ENCODE results near the gene ABCC1.
"Not testable (repeated sequence)": the region's sequence is repeated elsewhere in the genome, so short reads cannot be mapped to it uniquely, and the experiment has no call there.

Gene ABCC1

DNA sequence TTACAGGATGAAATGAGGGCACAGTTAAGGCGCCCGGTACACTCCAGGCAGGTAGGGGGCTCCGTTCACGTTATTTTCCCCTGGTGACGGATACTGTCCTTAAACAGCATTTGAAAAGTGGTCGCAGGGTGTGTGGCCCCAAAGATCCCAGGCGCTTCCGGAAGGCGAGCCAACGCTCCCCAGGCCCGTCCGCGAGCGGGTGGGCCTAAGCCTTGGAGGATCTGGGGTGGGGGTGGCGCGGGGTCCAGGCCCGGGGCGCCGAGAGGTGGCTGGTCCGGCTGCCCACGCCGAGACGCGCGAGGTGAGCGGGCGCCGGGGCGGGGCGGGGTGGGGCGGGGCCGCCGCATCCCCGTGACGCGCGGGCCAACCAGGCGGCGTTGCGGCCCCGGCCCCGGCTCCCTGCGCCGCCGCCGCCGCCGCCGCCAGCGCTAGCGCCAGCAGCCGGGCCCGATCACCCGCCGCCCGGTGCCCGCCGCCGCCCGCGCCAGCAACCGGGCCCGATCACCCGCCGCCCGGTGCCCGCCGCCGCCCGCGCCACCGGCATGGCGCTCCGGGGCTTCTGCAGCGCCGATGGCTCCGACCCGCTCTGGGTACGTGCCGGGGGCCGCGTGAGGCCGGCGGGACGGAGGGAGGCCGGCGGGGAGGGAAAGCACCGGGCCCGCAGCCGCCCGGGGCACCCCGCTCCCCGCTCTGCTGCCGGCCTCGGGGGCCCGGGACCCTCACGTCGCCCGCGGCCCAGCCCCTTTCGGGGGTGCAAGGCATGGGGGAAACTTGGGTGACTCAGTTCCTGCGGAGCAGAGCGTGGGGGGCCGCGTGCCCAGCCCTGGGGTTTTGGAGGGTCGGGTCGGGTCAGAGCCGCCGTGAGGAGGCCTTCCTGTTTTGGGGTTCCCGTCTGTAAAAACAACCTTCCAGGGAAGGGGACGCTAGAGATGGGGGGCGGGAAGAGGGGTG is at the start of gene ABCC1:
TSS of gene ABCC1 (plus strand) at position 407 of the 951 bp plus-strand sequence. CDS start at position 543, 136 bp downstream.
- DNase-seq (ENCODE audit: low read depth in 2 of 2): no peak

DNA sequence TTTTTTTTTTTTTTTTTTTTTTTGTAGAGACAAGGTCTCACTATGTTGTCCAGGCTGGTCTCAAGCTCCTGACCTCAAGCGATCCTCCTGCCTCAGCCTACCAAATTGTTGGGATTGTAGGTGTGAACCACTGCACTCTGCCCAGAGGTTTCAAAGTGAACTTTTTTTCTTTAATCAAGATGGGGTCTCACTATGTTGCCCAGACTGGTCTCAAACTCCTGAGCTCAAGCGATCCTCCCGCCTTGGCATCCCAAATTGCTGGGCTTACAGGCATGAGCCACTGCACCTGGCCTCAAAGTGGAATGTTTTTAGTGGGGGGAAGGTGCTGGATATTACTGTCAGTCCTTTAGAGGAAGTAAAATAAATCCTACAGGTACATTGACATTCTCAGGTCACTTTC is 49.1 kb upstream of the ABCC1 start:
- no peak for DNase-seq (ENCODE audit: low read depth in 2 of 2)

- no peak for DNase-seq (ENCODE audit: low read depth in 2 of 2)
These were observed 48.4 kb upstream of the ABCC1 start for GRCh38 chr16:15900901-15901500.

DNA sequence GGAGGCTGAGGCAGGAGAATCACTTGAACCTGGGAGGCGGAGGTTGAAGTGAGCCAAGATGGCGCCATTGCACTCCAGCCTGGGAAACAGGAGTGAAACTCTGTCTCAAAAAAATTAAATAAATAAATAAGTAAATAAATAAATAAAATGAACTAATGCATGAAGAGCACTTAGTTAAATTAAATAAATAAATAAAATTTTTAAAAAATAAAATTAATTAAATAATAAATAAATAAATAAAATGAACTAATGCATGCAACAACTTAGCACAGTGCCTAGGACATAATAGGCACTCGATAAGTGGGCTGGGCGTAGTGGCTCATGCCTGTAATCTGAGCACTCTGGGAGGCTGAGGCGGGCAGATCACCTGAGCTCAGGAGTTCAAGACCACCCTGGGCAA is 45.5 kb upstream of the ABCC1 start:
- DNase-seq (ENCODE audit: low read depth in 2 of 2): no peak

GRCh38 chr16:15906439-15906838 is 43.0 kb upstream of the ABCC1 start:
- DNase-seq (ENCODE audit: low read depth in 2 of 2): no peak

- no peak for DNase-seq (ENCODE audit: low read depth in 2 of 2)
These were observed 41.4 kb upstream of the ABCC1 start for GRCh38 chr16:15907863-15908478.

DNA sequence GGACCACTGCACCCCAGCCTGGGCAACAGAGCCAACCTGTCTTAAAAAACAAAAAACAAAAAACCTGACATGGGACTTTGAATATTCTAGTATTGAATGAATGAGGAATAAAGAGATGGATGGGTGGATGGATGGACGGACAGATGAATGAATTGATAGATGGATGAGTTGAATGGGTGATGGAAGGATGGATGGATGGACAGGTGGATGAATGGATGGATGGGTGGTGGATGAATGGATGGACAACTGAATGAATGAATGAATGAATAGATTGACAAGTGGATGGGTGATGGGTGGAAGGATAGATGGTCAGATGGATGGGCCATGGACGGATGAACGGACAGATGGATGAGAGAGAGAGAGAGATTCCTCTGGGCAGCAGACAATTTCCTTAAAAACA is 38.2 kb upstream of the ABCC1 start:
- DNase-seq (ENCODE audit: low read depth in 2 of 2): no peak

DNA sequence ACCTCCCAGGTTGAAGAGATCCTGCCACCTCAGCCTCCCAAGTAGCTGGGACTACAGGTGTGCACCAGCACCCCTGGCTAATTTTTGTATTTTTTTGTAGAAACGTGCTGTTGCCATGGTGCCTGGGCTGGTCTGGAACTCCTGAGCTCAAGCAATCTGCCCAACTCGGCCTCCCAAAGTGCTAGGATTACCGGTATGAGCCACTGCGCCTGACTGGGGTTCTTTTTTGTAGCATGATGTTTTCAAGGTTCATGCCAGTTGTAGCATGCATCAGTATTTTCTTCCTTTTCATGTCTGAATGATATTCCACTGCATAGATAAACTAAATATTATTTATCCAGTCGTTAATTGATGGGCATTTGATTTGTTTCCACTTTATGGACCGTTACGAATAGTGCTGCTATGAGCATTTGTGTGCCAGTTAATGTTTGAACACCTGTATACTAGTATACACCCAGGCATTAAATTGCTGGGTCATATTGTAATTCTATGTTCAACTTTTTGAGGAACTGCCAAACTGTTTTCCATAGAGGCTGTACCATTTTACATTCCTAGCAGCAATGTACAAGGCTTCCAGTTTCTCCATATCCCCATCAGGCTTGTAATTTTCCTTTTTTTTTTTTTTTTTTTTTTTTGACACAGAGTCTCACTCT is 36.2 kb upstream of the ABCC1 start:
- DNase-seq (ENCODE audit: low read depth in 2 of 2): no peak

DNA sequence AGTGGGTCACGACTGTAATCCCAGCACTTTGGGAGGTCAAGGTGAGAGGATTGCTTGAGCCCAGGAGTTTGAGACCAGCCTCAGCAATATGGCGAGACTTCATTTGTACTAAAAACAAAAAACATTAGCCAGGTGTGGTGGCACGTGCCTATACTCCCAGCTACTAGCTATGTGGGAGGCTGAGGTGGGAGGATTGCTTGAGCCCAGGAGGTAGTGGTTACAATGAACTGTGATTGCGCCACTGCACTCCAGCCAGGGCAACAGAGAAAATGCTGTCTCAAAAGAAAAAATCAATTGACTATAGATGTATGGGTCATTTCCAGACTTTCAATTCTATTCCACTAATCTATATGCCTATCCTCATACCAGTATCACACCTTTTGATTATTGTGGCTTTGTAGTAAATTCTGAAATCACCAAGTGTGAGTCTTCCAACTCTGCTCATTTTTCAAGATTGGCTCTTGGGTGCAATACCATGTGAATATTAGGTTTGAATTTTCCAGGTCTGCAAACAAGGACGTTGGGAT is 33.8 kb upstream of the ABCC1 start:
- DNase-seq (ENCODE audit: low read depth in 2 of 2): no peak

GRCh38 chr16:15916323-15916722 is 33.1 kb upstream of the ABCC1 start:
- no peak for DNase-seq (ENCODE audit: low read depth in 2 of 2)

DNA sequence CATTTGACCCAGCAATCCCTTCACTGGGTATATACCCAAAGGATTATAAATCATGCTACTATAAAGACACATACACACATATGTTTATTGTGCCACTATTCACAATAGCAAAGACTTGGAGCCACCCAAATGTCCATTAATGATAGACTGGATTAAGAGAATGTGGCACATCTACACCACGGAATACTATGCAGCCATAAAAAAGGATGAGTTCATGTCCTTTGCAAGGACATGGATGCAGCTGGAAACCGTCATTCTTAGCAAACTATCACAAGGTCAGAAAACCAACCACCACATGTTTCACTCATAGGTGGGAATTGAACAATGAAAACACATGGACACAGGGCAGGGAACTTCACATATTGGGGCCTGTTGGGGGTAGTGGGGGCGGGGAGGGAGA is 31.1 kb upstream of the ABCC1 start:
- DNase-seq (ENCODE audit: low read depth in 2 of 2): not testable (repeated sequence)

GRCh38 chr16:15919331-15919730 is 30.1 kb upstream of the ABCC1 start:
- no peak for DNase-seq (ENCODE audit: low read depth in 2 of 2)

- DNase-seq (ENCODE audit: low read depth in 2 of 2): no peak
These were observed 24.4 kb upstream of the ABCC1 start for GRCh38 chr16:15924996-15925395.

GRCh38 chr16:15925631-15926030 is 23.8 kb upstream of the ABCC1 start:
- DNase-seq (ENCODE audit: low read depth in 2 of 2): no peak

- DNase-seq (ENCODE audit: low read depth in 2 of 2): no peak
These were observed 20.9 kb upstream of the ABCC1 start for GRCh38 chr16:15928261-15929104.

GRCh38 chr16:15932939-15933338 is 16.5 kb upstream of the ABCC1 start:
- no peak for DNase-seq (ENCODE audit: low read depth in 2 of 2)

DNA sequence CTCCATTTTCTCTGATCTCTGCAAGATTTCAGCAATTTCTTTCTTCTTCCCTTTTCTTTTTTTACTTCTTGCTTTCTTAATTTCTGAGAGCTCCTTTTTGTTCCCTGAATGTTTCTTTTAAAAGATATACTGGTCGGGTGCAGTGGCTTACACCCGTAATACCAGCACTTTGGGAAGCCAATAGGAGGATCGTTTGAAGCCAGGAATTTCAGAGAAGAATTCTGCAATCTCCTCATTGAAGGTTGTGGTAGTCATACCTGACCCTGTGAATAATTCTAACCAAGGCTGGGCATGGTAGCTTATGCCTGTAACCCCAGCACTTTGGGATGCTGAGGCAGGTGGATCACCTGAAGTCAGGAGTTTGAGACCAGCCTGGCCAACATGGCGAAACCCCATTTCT is 15.6 kb upstream of the ABCC1 start:
- no peak for DNase-seq (ENCODE audit: low read depth in 2 of 2)

GRCh38 chr16:15934991-15935390 is 14.4 kb upstream of the ABCC1 start:
- DNase-seq (ENCODE audit: low read depth in 2 of 2): no peak

DNA sequence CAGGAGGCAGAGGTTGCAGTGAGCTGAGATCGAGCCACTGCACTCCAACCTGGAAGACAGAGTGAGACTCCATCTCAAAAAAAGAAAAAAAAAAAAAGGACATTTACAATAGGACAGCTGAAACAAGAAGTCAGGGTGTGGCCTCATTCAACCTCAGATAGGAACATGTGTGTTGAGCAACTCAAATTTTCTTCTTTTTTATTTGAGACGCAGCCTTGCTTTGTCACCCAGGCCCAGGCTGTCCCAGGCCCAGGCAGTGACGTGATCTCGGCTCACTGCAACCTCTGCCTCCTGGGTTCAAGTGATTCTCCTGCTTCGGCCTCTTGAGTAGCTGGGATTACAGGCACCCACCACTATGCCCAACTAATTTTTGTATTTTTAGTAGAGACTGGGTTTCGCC is 12.6 kb upstream of the ABCC1 start:
- DNase-seq (ENCODE audit: low read depth in 2 of 2): not testable (repeated sequence)

DNA sequence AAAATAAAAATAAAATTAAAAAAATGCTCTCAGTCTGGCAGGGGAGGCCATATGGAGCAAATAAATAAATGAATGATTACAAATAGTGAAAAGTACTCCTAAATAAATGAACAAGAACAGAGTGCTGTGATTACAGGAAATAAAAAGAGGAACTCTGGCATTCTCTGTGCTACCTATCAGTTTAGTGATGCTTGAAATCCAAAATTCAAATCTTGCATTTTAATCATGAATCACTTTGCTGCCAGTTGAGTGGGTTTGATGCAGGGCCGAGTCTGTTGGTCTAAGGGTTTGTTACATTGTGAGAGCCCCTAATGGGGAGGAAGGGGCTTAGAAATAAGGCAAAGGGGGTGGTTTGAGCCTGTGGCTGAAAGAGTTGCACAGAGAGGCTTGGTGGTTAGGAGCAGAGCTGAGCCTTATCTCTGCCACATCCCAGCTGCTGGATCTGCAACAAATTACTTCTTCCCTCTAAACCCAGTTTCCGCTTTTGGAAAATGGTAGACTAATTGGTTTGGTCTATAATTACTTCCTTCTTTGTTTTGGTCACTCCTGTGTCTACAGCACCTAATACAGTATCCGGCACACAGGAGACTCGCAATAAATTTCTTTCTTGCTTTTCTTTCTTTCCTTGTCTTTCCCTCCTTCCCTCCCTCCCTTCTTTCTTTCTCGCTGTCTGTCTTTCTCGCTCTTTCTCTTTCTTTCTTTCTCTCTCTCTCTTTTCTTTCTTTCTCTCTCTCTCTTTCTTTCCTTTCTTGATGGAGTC is 6.3 kb upstream of the ABCC1 start:
- no peak for DNase-seq (ENCODE audit: low read depth in 2 of 2)

All from fibroblast of skin of left biceps (primary cell).